Body of pancreas (tissue), 4 donors: Measurements from ENCODE around the gene CTNNA2. TPM values are rescaled to one million over a fixed set of nuclear protein-coding genes. Genes with fewer than 3 reads are reported as not detected.

Experiments
- ATAC-seq: fragments of 150-250 bp; one replicate; pipeline ENCODE4 v1.9.1; 2016
- DNase-seq, 4 donors: peaks; one replicate each; pipeline ENCODE4 v3.0.0-alpha.2; 2019
- H3K27ac ChIP-seq, 4 donors: fragments of 200-600 bp; sonication (generic); 1 replicate in 3 of 4; 2 replicates in 1 of 4; pipeline versions ENCODE4 v1.5.1 to v1.6.1; 2016 to 2019; ENCODE audit warnings: mild to moderate bottlenecking in 1 of 4, mixed read lengths in 1 of 4, moderate library complexity in 1 of 4
- H3K27me3 ChIP-seq, 2 donors: fragments of 200-600 bp; sonication (generic); one replicate each; pipeline ENCODE4 v1.6.0; 2016; ENCODE audit warnings: mild to moderate bottlenecking in 1 of 2
- H3K36me3 ChIP-seq, 2 donors: fragments of 200-600 bp; sonication (generic); replicated peaks in 1 of 2; 2 replicates each; pipeline ENCODE4 v1.5.1; 2016; ENCODE audit warnings: low read depth in 2 of 2; ENCODE audit not compliant: insufficient read depth in 1 of 2
- H3K4me1 ChIP-seq: fragments of 200-600 bp; sonication (generic); one replicate; pipeline ENCODE4 v1.6.0; 2016
- H3K4me3 ChIP-seq, 2 donors: fragments of 200-600 bp; sonication (generic); 1 replicate in 1 of 2; 2 replicates in 1 of 2; pipeline ENCODE4 v1.5.1; 2016 to 2019
- H3K9me3 ChIP-seq, 3 donors: fragments of 200-600 bp; sonication (generic); 1 replicate in 2 of 3; 2 replicates in 1 of 3; pipeline ENCODE4 v1.5.1; 2016
- CTCF ChIP-seq, 7 experiments: fragments of 450-650 bp in 4 of 7; fragments of 200-600 bp in 3 of 7; sonication (generic) in 3 of 7; IDR thresholded peaks; one replicate each; pipeline ENCODE4 v1.5.1; 2016 to 2019; ENCODE audit warnings: antibody characterized with exemption in 7 of 7
- POLR2A ChIP-seq, 3 donors: fragments of 450-650 bp; IDR thresholded peaks; one replicate each; pipeline ENCODE4 v1.6.1; 2016; ENCODE audit warnings: antibody characterized with exemption in 3 of 3, mild to moderate bottlenecking in 2 of 3
- WGBS, 2 donors: methylation state at CpG; one replicate each; pipeline ENCODE4 v1.1.5; 2017; 5-methylcytosine and 5-hydroxymethylcytosine counted together
- intact Hi-C: fragments of 100-400 bp; cut with DNase I; formaldehyde crosslinking; loops from one replicate; pipeline ENCODE4 v1.15.1; 2023
- total RNA-seq, 2 donors: library from RNA; depleted of rRNA; stranded (reverse); fragments of >200 nt; gene quantifications; one replicate each; pipeline ENCODE4 v1.1.0, GENCODE V29; 2016

The CTNNA2 gene
- total RNA-seq, 2 donors from 2014 or later = 0.52 to 29.3 TPM

GRCh38 chr2:79716266-79716665 is 203.4 kb downstream of the CTNNA2 start:
- H3K4me1 ChIP-seq = no peaks in the 10 kb centered on the region
- H3K27ac ChIP-seq = no peak overlapping the region
- WGBS, 2 donors = 34 to 48% methylated on average over 4 of the region's 4 CpGs
- no peak for DNase-seq
- no peak overlapping the region for H3K4me3 ChIP-seq
- no peak for TF ChIP-seq CTCF (IDR thresholded peaks at IDR 0.05)
- TF ChIP-seq POLR2A (IDR thresholded peaks at IDR 0.05) = no peak
- intact Hi-C loops = no loop called here
- H3K36me3 ChIP-seq = no peaks in the 10 kb centered on the region
- no peak for ATAC-seq
- no peaks in the 10 kb centered on the region for H3K9me3 ChIP-seq
- no peaks in the 10 kb centered on the region for H3K27me3 ChIP-seq

DNA sequence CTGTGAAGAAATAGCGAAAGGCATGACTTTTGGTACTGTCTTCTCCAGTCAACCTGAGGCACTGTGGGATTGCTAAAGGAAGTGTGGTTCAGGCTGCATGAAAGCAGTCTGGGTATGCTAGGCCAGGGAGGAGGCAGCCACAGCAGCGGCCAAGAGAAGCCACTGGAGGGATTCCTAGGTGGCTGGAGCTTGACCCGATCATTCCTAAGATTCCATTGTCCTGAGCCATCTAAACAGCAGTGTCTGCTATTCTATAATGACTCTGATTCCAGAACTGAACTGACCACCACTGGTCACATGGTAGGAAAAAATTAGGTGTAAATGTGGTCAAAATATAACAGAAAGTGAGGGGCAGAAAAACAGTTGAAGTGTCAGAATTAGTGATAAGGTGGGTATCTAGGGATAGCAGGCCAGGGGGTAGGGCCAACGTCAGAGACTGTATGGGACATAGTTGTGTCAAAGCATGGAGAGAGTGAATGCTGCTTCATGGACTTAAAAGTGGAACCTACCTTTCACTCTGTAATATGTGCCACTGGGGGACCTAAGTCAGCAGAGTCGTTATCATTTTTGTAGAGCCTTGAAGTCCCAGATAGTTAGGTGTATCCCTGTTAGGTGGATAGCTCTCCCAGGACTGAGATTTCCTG is 204.6 kb downstream of the CTNNA2 start:
- TF ChIP-seq POLR2A (IDR thresholded peaks at IDR 0.05) (no peak), CTCF (IDR thresholded peaks at IDR 0.05) (no peak)
- Histone ChIP-seq H3K4me3 (no peak overlapping the region), H3K4me1 (no peaks in the 10 kb centered on the region), H3K27ac (no peak overlapping the region), H3K9me3 (no peaks in the 10 kb centered on the region), H3K36me3 (no peaks in the 10 kb centered on the region), H3K27me3 (no peaks in the 10 kb centered on the region)
- WGBS, 2 donors = 69% methylated on average over 5 of the region's 5 CpGs
- intact Hi-C loops = no loop called here
- peak in 1 of 4 donors; percentile 2 for DNase-seq
- no peak for ATAC-seq

- H3K4me3 ChIP-seq = no peak overlapping the region
- intact Hi-C loops = no loop called here
- no peak for DNase-seq
- ATAC-seq = no peak
- no peaks in the 10 kb centered on the region for H3K36me3 ChIP-seq
- H3K27ac ChIP-seq = no peak overlapping the region
- no peak for TF ChIP-seq CTCF (IDR thresholded peaks at IDR 0.05)
- no peaks in the 10 kb centered on the region for H3K9me3 ChIP-seq
- WGBS, 2 donors = 70 to 77% methylated on average over 1 of the region's 1 CpG
- no peaks in the 10 kb centered on the region for H3K4me1 ChIP-seq
- no peaks in the 10 kb centered on the region for H3K27me3 ChIP-seq
Measured at GRCh38 chr2:79721061-79721460, 208.2 kb downstream of the CTNNA2 start.

GRCh38 chr2:79721966-79722365 is 209.1 kb downstream of the CTNNA2 start:
- Histone ChIP-seq H3K36me3 (no peaks in the 10 kb centered on the region), H3K27me3 (no peaks in the 10 kb centered on the region), H3K4me1 (no peaks in the 10 kb centered on the region), H3K4me3 (no peak overlapping the region), H3K27ac (no peak overlapping the region), H3K9me3 (no peaks in the 10 kb centered on the region)
- DNase-seq (no peak), ATAC-seq (no peak)
- intact Hi-C loops = no loop called here
- TF ChIP-seq CTCF (IDR thresholded peaks at IDR 0.05) (no peak), POLR2A (IDR thresholded peaks at IDR 0.05) (no peak)
- 55 to 67% methylated on average over 3 of the region's 3 CpGs for WGBS, 2 donors

- H3K27ac ChIP-seq = no peak overlapping the region
- H3K27me3 ChIP-seq = no peaks in the 10 kb centered on the region
- H3K4me3 ChIP-seq = no peak overlapping the region
- no peaks in the 10 kb centered on the region for H3K4me1 ChIP-seq
- H3K9me3 ChIP-seq = no peaks in the 10 kb centered on the region
- DNase-seq (peak in 1 of 4 donors; percentile 1), ATAC-seq (no peak)
- intact Hi-C loops = no loop called here
- WGBS, 2 donors = 53 to 69% methylated on average over 2 of the region's 2 CpGs
- TF ChIP-seq POLR2A (IDR thresholded peaks at IDR 0.05) (no peak), CTCF (IDR thresholded peaks at IDR 0.05) (no peak)
- no peaks in the 10 kb centered on the region for H3K36me3 ChIP-seq
Measured at GRCh38 chr2:79723830-79724229, 211.0 kb downstream of the CTNNA2 start.
